IMR-90 (cell line): ENCODE results near the gene ITFG2. TPM values are rescaled to one million over a fixed set of nuclear protein-coding genes. Genes with fewer than 3 reads are reported as not detected.

Experiments used
- ATAC-seq: fragments of 200-7000 bp; cut with Tn5 transposase; 2 replicates; pipeline ENCODE4 v1.9.1; 2020; ENCODE audit warnings: low read depth, mild to moderate bottlenecking, moderate library complexity
- BruUV-seq: library from RNA; stranded (reverse); fragments of 400-500 nt; replicated peaks from 2 replicates; lab custom pipeline; 2021; lab: Mats Ljungman, UMichigan
- CTCF ChIA-PET: fragments of 300-600 bp; formaldehyde crosslinking; extraction: SDS; loops from one replicate; lab custom pipeline; 2021; ENCODE audit warnings: antibody characterized with exemption; lab: Yijun Ruan, JAX
- POLR2A ChIA-PET: fragments of 300-600 bp; sonication (Branson Sonifier 250); formaldehyde crosslinking; loops from one replicate; lab custom pipeline; 2022; ENCODE audit warnings: antibody characterized with exemption; ENCODE audit not compliant: unreplicated experiment; lab: Charles Lee
- DNase-seq: peaks from one replicate; pipeline ENCODE4 v3.0.0; 2013
- H2AFZ ChIP-seq: replicated peaks from 2 replicates; pipeline ENCODE3; 2013; ENCODE audit warnings: low read length, mild to moderate bottlenecking; ENCODE audit not compliant: poor library complexity
- H2AK5ac ChIP-seq: 2 replicates; pipeline ENCODE4 v1.6.1; 2013; ENCODE audit warnings: low read depth, low read length, inconsistent platforms
- H2AK9ac ChIP-seq: replicated peaks from 2 replicates; pipeline ENCODE3; 2013; ENCODE audit warnings: mild to moderate bottlenecking, low read depth, low read length, moderate library complexity; ENCODE audit not compliant: poor library complexity
- H2BK120ac ChIP-seq: 2 replicates; pipeline ENCODE4 v1.6.1; 2013; ENCODE audit warnings: low read depth, low read length, inconsistent platforms
- H2BK15ac ChIP-seq: 3 replicates; pipeline ENCODE4 v1.6.1; 2013; ENCODE audit warnings: low read depth, low read length, inconsistent platforms
- H2BK20ac ChIP-seq: 2 replicates; pipeline ENCODE4 v1.6.1; 2013; ENCODE audit warnings: low read depth, mild to moderate bottlenecking, inconsistent platforms, low read length, moderate library complexity
- H2BK5ac ChIP-seq: 2 replicates; pipeline ENCODE4 v1.6.1; 2013; ENCODE audit warnings: mild to moderate bottlenecking, low read depth, low read length, inconsistent platforms; ENCODE audit not compliant: poor library complexity, severe bottlenecking
- H3K14ac ChIP-seq: replicated peaks from 2 replicates; pipeline ENCODE4 v1.6.1; 2013; ENCODE audit warnings: low read depth, low read length, inconsistent platforms
- H3K18ac ChIP-seq: 2 replicates; pipeline ENCODE4 v1.6.1; 2013; ENCODE audit warnings: low read depth, low read length, control low read depth
- H3K23ac ChIP-seq: 2 replicates; pipeline ENCODE4 v1.6.1; 2013; ENCODE audit warnings: low read depth, low read length, inconsistent platforms
- H3K27ac ChIP-seq: 2 replicates; pipeline ENCODE4 v1.5.1; 2013; ENCODE audit warnings: mild to moderate bottlenecking, control low read depth, low read length; ENCODE audit not compliant: insufficient read depth
- H3K27me3 ChIP-seq: 2 replicates; pipeline ENCODE4 v1.6.1; 2013; ENCODE audit warnings: low read length; ENCODE audit not compliant: control insufficient read depth, insufficient read depth
- H3K36me3 ChIP-seq: 2 replicates; pipeline ENCODE4 v1.6.1; 2013; ENCODE audit warnings: low read length, mixed read lengths; ENCODE audit not compliant: control insufficient read depth, insufficient read depth
- H3K4ac ChIP-seq: 2 replicates; pipeline ENCODE4 v1.6.1; 2013; ENCODE audit warnings: low read depth, low read length, inconsistent platforms
- H3K4me1 ChIP-seq: 2 replicates; pipeline ENCODE4 v1.6.1; 2013; ENCODE audit warnings: low read length, mixed read lengths; ENCODE audit not compliant: control insufficient read depth, insufficient read depth
- H3K4me2 ChIP-seq: 2 replicates; pipeline ENCODE4 v1.6.1; 2013; ENCODE audit warnings: low read depth, mild to moderate bottlenecking, control low read depth, low read length, moderate library complexity
- H3K4me3 ChIP-seq: 2 replicates; pipeline ENCODE4 v1.5.1; 2013; ENCODE audit warnings: low read depth, mild to moderate bottlenecking, control low read depth, low read length, moderate library complexity; ENCODE audit not compliant: insufficient read depth
- H3K56ac ChIP-seq: 2 replicates; pipeline ENCODE4 v1.6.1; 2013; ENCODE audit warnings: low read length, inconsistent platforms; ENCODE audit not compliant: insufficient read depth; ENCODE audit errors: extremely low read depth
- H3K79me1 ChIP-seq, 2 experiments: 2 replicates each; pipeline ENCODE4 v1.6.1; 2013; ENCODE audit warnings: low read length in 2 of 2, inconsistent platforms in 1 of 2, low read depth in 1 of 2
- H3K9ac ChIP-seq: 2 replicates; pipeline ENCODE4 v1.6.1; 2013; ENCODE audit warnings: low read depth, low read length, control low read depth
- H3K9me1 ChIP-seq: 2 replicates; pipeline ENCODE4 v1.6.1; 2013; ENCODE audit warnings: low read length, inconsistent platforms; ENCODE audit not compliant: insufficient read depth
- H3K9me3 ChIP-seq: 2 replicates; pipeline ENCODE4 v1.6.1; 2013; ENCODE audit warnings: low read length; ENCODE audit not compliant: control insufficient read depth, insufficient read depth
- H4K20me1 ChIP-seq: 2 replicates; pipeline ENCODE4 v1.6.1; 2013; ENCODE audit warnings: low read length, inconsistent platforms; ENCODE audit not compliant: insufficient read depth
- H4K5ac ChIP-seq: 2 replicates; pipeline ENCODE4 v1.6.1; 2013; ENCODE audit warnings: mild to moderate bottlenecking, low read depth, low read length, control low read depth
- H4K8ac ChIP-seq, 2 experiments: 2 replicates each; pipeline ENCODE4 v1.6.1; 2013; ENCODE audit warnings: low read depth in 2 of 2, low read length in 2 of 2, control low read depth in 1 of 2, inconsistent platforms in 1 of 2
- H4K91ac ChIP-seq: 2 replicates; pipeline ENCODE4 v1.6.1; 2013; ENCODE audit warnings: low read depth, low read length, inconsistent platforms; ENCODE audit not compliant: insufficient read depth
- FOS ChIP-seq: fragments of 150-350 bp; IDR thresholded peaks from 2 replicates; pipeline ENCODE4 v1.6.1; 2016; ENCODE audit warnings: low read depth, low read length
- NFE2L2 ChIP-seq: fragments of 150-350 bp; IDR thresholded peaks from 2 replicates; pipeline ENCODE4 v1.6.1; 2016; ENCODE audit warnings: low read depth, mild to moderate bottlenecking, low read length
- RAD21 ChIP-seq: IDR thresholded peaks from 2 replicates; pipeline ENCODE4 v1.6.1; 2012; ENCODE audit warnings: low read length, improper control_type of control experiment
- SMC3 ChIP-seq: fragments of 150-350 bp; IDR thresholded peaks from 2 replicates; pipeline ENCODE4 v1.6.1; 2016; ENCODE audit warnings: low read depth, mild to moderate bottlenecking, antibody characterized with exemption, low read length, moderate library complexity
- WGBS, 2 experiments: methylation state at CpG; one replicate each; pipeline versions ENCODE4 v1.1.5 to v1.1.7; 2013; ENCODE audit warnings: missing lambda C conversion rate in 2 of 2; ENCODE audit not compliant: insufficient read length in 1 of 2; ENCODE audit errors: extremely low coverage in 2 of 2; 5-methylcytosine and 5-hydroxymethylcytosine counted together
- dilution Hi-C: fragments of 300-500 bp; cut with HindIII; formaldehyde crosslinking; loops from one replicate; pipeline ENCODE4 v1.14.3; 2018; ENCODE audit warnings: low sequenced_read_pairs; ENCODE audit not compliant: unreplicated experiment
- in situ Hi-C: fragments of 300-500 bp; cut with MboI; formaldehyde crosslinking; loops from 3 replicates; pipeline ENCODE4 v1.14.3; 2019; ENCODE audit warnings: low sequenced_read_pairs, inconsistent platforms, mixed read lengths
- intact Hi-C: fragments of 100-400 bp; cut with micrococcal nuclease; formaldehyde crosslinking; loops from 2 replicates; pipeline ENCODE4 v1.10.0; 2022
- polyA plus RNA-seq, 3 experiments: library from polyadenylated mRNA; depleted of rRNA; stranded (reverse); fragments of >200 nt; gene quantifications; 2 replicates each; pipeline ENCODE4 v1.2.3, GENCODE V29; 2012; ENCODE audit warnings: low replicate concordance in 1 of 3
- total RNA-seq: library from RNA; depleted of rRNA; stranded (reverse); fragments of >200 nt; gene quantifications from 2 replicates; pipeline ENCODE4 v1.2.3, GENCODE V29; 2012
- TF ChIP-seq, protein P1 (sequence below): conservative IDR thresholded peaks from 2 replicates; pipeline ENCODE4 v1.5.1; 2012; ENCODE audit warnings: mild to moderate bottlenecking, low read depth, low read length, improper control_type of control experiment

The ITFG2 gene
- total and polyA plus RNA-seq, 2 of the 4 experiments (the other 2 are of a cell fraction), result 20.3 to 25.5 TPM

GRCh38 chr12:2813214-2814185 lies 1.0 kb downstream of the ITFG2 start:
- peak overlapping the region; percentile 61 for H3K4me3 ChIP-seq
- peak; percentile 60 for ATAC-seq
- H4K8ac ChIP-seq, result peak overlapping the region; percentile 69 to 86
- no peak overlapping the region for H4K91ac ChIP-seq
- H3K9ac ChIP-seq, result peak overlapping the region; percentile 69
- peak overlapping the region; percentile 68 for H3K4ac ChIP-seq
- no TSS peak for BruUV-seq
- peak overlapping the region; percentile 96 for H2AK9ac ChIP-seq
- CTCF ChIA-PET, result interaction anchor here (0.7 to 1.3 kb wide), 5 partner anchors 13 to 134 kb away, joined by 3 to 4 read pairs (median 3); no protein-coding TSS in a partner anchor
- H3K14ac ChIP-seq, result peak overlapping the region; percentile 73
- H3K23ac ChIP-seq, result peak overlapping the region; percentile 25; the same call in 1 of the 2 replicates
- no peaks in the 10 kb centered on the region for H3K27me3 ChIP-seq
- in situ Hi-C loops, result no loop called here
- H2AK5ac ChIP-seq, result peak overlapping the region; percentile 49
- no peak overlapping the region for H2BK20ac ChIP-seq
- DNase-seq, result peak; percentile 69
- H3K27ac ChIP-seq, result peak overlapping the region; percentile 49
- no peak overlapping the region for H2BK15ac ChIP-seq
- dilution Hi-C loops, result no loop called here
- H2BK120ac ChIP-seq, result no peak overlapping the region
- TF ChIP-seq, protein P1, sequence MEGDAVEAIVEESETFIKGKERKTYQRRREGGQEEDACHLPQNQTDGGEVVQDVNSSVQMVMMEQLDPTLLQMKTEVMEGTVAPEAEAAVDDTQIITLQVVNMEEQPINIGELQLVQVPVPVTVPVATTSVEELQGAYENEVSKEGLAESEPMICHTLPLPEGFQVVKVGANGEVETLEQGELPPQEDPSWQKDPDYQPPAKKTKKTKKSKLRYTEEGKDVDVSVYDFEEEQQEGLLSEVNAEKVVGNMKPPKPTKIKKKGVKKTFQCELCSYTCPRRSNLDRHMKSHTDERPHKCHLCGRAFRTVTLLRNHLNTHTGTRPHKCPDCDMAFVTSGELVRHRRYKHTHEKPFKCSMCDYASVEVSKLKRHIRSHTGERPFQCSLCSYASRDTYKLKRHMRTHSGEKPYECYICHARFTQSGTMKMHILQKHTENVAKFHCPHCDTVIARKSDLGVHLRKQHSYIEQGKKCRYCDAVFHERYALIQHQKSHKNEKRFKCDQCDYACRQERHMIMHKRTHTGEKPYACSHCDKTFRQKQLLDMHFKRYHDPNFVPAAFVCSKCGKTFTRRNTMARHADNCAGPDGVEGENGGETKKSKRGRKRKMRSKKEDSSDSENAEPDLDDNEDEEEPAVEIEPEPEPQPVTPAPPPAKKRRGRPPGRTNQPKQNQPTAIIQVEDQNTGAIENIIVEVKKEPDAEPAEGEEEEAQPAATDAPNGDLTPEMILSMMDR, result peak; percentile 69
- TF ChIP-seq SMC3 (peak; percentile 66), RAD21 (peak; percentile 67), FOS (no peak), NFE2L2 (no peak)
- POLR2A ChIA-PET, result no interaction called here
- 50% methylated on average over 2 of the region's 10 CpGs; no CpG with 5 or more reads in 1 of the 2 experiments for WGBS, 2 experiments
- H3K9me3 ChIP-seq, result no peaks in the 10 kb centered on the region
- H3K79me1 ChIP-seq, result peaks cover 11 to 35% of the 10 kb centered on the region in 2 experiments
- peak overlapping the region; percentile 49 for H2BK5ac ChIP-seq
- H3K36me3 ChIP-seq, result peaks cover 12% of the 10 kb centered on the region
- 0 out of 2 replicates have a peak, but pooled peaks cover 1% of the 10 kb centered on the region for H3K9me1 ChIP-seq
- peaks cover 6% of the 10 kb centered on the region; the same call in 1 of the 2 replicates for H4K20me1 ChIP-seq
- H4K5ac ChIP-seq, result peak overlapping the region; percentile 1
- H3K18ac ChIP-seq, result no peak overlapping the region; the same call in 1 of the 2 replicates
- peak overlapping the region; percentile 72 for H3K4me2 ChIP-seq
- H3K56ac ChIP-seq, result peak overlapping the region; percentile 44
- intact Hi-C loops, result loop anchor here (1.0 kb wide), 1 partner anchor 73 kb away; no protein-coding TSS in a partner anchor
- H3K4me1 ChIP-seq, result no peaks in the 10 kb centered on the region
- peak overlapping the region; percentile 100 for H2AFZ ChIP-seq
